Kasumi-1 (cell line): ENCODE data around the gene FBXO24.

Source experiments
- DNase-seq, 2 experiments: peaks; one replicate each; lab custom pipeline; 2025; lab: John Stamatoyannopoulos, UW

FBXO24 gene

DNA sequence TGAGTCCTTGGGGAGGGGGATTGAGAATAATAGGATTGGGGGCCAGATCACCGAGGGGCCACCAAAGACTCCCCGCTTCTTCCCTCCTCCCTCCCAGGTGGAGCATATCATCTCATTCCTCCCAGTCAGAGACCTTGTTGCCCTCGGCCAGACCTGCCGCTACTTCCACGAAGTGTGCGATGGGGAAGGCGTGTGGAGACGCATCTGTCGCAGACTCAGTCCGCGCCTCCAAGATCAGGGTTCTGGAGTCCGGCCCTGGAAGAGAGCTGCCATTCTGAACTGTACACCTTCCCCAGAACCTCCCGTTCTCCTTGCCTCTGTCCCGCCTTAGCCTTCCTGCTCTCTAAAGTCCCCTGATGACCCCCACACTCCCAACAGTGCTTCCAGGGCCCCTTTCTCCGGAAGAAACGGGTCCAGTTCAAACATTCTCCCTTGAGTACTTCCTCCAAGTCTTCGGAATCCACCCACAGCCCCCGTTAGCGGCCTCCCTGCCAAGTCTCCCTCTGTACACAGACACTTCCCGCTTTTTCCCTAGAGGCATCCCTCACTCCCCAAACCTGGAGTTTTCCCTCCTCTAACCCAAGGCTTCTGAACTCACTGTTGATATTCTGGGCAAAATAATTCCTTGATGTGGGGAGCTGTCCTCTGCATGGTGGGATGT lies 4.1 kb downstream of the FBXO24 start:
- no peak for DNase-seq

DNA sequence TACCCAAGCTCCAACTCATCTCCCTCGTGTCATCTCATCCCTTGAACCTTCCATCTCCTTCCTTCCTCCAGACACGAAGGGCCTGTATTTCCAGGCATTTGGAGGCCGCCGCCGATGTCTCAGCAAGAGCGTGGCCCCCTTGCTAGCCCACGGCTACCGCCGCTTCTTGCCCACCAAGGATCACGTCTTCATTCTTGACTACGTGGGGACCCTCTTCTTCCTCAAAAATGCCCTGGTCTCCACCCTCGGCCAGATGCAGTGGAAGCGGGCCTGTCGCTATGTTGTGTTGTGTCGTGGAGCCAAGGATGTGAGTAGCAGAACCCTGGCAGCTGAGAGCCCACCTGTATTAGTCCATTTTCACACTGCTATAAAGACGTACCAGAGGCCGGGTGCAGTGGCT lies 5.5 kb downstream of the FBXO24 start:
- no peak for DNase-seq

DNA sequence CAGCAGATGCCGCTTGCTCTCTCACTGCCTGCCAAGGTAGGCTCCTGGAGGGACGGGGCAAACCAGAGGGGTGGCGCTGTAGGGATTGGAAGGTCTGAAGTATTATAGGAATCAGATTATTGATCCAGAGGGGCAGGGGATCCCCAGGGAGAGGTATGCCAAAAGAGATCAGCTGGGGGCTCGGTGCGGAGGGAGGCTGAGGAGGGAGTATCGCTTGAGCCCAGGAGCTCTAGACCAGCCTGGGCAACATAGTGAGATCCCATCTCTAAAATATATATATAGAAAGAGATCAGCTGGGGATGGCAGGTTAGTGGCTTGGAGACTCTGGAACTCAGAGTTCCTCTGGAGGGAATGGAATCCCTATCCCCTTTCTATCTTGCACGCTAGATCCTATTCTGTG lies 9.1 kb downstream of the FBXO24 start:
- DNase-seq, result no peak

DNA sequence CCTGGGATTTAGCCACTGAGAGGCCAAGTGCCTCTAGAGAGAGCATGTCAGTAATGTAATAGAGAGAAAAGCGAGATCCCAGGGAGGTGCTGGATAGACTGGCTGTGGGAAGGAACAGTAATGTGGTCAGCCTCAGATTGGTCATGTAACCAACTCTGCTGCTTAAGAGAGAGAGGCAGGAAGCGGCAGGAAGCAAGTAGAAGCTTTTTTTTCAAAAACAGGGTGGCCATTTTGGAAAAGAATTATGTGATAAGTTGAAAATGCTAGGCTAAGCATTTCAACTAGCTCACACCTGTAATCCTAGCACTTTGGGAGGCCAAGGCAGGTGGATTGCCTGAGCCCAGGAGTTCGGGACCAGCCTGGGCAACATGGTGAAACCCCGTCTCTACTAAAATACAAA lies 12.3 kb downstream of the FBXO24 start:
- no peak for DNase-seq

DNA sequence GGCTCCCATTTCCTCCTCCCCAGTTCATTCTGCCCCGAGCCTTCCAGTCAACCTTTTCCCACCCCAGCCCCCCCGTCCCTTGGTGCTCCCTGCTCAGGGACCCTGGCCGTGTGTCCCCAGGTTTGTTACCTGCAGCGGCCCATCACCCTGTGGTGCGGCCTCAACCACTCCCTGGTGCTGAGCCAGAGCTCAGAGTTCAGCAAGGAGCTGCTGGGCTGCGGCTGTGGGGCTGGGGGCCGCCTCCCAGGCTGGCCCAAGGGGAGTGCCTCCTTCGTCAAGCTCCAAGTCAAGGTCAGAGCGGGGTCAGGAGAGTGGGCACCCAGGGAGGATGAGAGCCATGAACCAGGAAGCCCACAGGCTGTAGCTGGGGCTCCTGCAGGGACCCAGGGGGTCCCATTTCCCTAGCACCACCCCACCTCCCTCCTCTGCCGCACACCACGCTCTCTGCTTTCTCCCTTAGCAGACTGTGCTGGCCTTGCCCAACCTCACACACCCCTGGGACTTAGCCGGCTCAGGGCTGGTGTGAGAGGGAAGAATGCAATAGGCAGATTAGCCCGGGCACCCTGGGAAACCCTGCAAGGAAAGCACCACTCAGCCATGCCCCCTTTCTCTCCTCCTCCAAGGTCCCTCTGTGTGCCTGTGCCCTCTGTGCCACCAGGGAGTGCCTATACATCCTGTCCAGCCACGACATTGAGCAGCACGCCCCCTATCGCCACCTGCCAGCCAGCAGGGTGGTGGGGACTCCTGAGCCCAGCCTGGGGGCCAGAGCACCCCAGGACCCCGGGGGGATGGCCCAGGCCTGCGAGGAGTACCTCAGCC lies 14.0 kb downstream of the FBXO24 start:
- DNase-seq, result no peak

DNA sequence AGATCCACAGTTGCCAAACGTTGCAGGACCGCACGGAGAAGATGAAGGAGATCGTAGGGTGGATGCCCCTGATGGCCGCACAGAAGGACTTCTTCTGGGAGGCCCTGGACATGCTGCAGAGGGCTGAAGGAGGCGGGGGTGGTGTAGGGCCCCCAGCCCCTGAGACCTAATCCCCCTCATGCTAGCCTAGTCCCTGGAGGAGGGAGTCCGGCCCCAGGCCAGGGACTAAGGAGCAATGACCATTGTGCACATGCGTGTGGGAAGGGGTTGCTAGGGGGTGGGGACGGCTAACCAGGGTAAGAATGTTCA lies 14.6 kb downstream of the FBXO24 start:
- DNase-seq, result no peak

DNA sequence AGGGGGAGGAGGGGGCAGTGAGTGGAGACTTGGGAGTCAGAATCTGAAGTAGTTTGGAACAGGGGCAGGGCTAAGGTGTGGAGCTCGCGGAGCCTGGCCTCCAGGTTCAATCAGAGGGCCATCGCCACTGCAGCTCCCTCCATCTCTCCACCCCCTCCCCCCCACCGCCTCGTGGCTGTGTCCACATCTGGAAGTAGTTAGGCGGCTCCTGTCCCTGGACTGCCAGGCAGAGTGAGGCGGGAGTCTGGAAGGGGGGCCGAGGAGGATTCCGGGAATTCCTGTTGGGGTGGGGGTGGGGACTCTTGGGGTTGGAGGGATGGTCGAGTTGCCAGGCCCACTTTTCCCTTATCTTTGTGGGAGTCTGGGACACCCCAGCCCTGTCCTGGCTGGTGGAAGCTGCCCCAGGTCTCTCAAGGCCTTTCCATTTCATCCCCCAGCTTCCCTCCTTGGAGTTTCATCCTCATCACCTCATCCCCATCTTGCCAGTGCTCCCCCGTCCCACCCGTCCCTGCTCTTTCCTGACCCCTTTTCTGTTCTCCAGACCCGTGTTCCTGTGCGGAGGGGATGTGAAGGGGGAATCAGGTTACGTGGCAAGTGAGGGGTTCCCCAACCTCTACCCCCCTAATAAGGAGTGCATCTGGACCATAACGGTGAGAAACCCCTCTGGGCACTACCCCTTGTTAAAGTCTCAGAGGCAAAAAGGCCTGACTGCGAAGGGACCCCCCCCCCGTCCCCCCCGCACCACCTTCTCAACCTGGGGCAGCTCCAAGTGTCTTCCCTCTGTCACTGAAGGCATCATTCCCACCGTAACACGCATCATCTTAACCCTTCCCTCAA lies 17.0 kb downstream of the FBXO24 start:
- DNase-seq, result no peak

DNA sequence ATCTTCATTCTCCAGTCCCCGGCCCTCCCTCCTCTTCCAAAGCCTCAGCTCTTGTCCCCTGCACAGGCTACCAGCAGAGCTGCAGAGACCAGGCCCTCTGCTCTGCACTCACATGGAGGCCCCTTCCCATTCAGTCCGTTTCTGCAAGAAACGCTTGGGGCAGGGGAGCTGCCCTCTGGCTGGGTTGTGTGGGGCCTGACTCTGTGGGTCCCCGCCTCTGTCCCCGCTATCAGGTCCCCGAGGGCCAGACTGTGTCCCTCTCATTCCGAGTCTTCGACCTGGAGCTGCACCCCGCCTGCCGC lies 17.5 kb downstream of the FBXO24 start:
- DNase-seq, result no peak

DNA sequence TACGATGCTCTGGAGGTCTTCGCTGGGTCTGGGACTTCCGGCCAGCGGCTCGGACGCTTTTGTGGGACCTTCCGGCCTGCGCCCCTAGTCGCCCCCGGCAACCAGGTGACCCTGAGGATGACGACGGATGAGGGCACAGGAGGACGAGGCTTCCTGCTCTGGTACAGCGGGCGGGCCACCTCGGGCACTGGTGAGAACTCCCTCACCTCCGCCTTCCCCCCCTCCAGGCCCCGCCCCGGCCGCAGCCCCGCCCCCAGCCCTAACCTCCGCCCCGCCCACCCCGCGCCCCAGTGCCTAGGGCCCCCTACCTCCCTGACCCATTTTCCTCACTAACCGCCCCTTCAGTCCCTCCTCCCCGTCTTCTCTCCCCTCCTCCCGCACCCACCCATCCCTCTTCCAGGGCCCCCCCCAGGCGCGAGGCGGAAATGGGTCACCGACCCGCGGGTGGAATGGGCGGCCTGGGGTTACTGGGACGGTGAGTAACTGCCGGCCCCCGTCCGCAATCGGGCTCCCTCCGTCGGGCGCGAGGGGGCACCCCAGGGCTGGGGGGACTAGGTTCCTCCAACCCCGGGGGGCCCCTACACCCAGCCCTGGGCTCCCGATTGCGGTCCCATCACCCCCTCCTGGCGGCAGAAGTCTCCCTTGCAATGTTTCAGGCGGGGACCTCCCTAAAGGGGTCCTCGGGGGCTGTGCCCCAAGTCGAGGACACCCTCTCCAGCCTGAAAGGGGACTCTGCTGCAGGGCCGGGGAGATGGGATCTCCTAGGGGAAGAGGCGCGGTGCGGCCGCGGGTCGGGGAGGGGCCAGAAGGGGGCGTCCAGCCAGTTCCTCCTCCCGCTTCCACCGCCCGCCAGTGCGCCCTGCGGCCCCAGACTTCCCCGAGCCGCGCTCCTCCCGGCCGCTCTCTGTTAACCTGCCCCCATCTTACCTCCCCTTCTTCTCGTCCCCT lies 18.2 kb downstream of the FBXO24 start:
- DNase-seq, result peak; percentile 74 to 76

DNA sequence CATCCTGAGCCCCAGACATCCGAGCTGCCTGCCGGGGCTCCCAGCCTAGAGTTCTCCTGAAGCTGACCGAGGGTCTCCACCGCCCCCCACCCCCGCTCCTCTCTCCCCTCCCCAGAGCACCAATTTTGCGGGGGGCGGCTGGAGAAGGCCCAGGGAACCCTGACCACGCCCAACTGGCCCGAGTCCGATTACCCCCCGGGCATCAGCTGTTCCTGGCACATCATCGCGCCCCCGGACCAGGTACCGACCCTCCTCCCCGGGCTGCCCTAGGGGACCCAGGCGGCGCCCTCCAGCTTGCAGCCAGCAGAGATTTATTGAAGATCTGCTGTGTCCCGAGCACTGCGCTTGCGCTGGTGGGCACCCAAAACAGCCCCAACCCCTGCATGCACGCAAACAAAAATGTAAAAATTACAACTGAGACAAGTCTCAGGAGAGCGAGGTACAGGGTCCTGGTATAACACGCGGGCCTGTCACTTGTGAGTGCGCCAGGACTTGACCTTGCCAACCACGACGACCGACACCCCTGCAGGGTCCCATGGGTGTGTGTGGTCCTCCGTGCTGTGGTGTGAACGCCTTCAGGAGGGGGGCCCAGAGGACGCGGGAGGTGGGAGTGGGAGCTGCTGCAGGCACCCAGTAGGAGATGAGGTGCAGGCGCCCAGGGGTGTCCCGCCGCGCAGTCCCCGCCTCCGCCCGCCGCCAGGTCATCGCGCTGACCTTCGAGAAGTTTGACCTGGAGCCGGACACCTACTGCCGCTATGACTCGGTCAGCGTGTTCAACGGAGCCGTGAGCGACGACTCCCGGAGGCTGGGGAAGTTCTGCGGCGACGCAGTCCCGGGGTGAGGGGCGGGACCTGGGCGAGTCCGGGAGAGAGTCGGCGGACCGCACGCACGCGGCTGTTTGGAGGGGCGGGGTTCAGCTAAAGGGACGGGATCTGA lies 19.1 kb downstream of the FBXO24 start:
- peak in 1 of 2 experiments; percentile 3 for DNase-seq

DNA sequence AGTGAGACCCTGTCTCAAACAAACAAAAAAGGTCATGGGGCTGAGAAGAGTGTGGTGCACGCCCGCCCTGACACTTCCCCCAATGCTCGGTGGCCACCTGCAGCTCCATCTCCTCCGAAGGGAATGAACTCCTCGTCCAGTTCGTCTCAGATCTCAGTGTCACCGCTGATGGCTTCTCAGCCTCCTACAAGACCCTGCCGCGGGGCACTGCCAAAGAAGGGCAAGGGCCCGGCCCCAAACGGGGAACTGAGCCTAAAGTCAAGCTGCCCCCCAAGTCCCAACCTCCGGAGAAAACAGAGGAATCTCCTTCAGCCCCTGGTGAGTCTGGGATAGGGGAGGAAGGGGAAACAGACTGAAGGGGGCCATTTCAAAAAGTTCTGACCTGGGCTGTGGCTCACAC lies 20.2 kb downstream of the FBXO24 start:
- no peak for DNase-seq

DNA sequence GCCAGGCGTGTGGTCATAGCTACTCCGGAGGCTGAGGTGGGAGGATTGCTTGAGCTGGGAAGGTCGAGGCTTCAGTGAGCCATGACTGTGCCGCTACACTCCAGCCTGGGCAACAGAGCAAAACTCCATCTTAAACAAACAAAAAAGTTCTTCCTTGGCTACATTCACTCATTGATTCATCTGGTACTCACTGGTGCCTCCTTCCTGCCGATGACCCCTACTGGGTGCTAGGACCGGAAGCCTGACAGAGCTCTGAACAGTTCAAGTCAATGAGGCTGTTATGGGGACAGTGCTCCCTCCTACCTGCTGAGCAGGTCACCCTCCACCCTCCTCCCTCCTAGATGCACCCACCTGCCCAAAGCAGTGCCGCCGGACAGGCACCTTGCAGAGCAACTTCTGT lies 21.0 kb downstream of the FBXO24 start:
- no peak for DNase-seq

DNA sequence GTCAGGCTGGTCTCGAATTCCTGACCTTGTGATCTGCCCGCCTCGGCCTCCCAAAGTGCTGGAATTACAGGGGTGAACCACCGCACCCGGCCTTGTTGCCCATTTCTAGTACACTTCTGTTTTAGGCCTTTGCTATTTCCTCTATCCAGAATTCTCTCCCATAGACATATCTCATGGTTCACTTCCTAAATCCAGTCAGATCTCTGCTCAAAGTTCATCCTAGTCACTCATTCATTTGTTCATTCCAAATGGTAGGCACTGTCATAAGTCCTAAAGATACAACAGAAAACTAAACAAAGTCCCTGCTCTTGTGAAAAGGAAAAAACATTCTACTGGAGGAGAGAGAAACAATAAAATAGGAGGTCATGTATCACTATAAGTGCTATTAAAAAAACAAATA lies 23.8 kb downstream of the FBXO24 start:
- DNase-seq, result no peak

DNA sequence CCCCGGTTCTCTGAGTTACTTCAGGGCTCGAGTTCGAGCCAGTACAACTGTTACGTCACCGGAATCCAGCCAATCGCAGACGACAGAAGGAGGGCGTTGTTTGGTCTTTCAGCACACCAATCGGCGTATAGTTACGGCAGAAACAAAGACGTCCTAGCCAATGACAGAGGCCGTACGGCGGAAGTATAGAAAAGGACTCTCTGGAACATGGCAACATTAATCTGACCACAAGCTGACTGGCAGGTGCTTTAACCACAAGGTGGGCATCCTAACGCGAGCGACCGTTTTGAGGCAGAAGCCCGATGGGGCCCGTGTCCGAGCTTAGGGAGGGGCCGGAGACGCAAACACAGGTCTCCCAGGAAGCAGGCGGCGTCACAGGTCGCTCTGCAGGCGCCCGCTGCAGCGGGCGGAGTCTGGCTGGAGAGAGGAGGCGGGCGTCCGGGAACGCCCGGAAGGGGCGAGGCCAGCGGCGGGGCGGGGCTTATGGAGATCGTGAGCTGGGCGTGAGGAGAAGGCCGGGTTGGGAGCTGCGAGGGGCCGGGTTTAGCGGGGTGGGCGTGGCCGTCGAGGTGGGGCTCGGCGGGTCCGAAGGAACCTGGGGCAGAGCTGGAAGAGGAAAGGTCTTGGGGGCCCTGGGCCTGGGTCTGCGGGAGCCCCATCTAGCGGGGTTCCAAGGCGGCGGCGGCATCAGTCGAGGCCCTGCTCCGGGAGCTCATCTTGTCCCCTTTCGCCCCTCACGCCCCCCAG lies 26.0 kb downstream of the FBXO24 start, which contains the start of gene MOSPD3:
MOSPD3 (plus strand) TSS at position 558 of the 747 bp plus-strand sequence. CDS start 252 bp downstream, outside the sequence.
- peak; percentile 99 for DNase-seq

DNA sequence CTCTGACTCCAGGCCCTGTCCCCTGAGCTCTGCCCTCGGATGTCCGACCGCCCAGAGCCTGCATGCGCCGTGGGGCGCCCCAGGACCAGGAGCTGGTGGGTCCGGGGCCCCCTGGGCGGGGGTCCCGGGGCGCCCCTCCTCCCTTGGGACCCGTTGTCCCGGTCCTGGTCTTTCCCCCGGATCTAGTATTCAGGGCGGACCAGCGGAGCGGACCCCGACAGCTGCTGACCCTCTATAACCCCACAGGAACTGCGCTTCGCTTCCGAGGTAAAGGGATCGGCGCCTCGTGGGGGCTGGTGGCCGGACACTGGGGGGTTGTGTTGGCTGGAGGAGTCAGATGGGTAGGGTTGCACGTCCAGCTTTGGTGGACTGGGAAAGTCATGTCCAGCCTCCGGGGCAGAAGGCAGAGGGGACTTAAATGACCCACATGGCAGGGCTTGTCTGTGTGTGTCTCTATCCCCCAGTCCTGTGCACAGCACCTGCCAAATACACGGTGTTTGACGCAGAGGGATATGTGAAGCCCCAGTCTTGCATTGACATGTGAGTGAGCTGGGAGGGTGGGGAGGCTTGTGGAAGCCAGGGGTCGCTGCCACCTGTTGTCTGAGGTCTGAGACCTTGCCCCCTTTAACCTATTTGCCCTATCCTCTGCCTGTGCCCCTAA lies 26.7 kb downstream of the FBXO24 start:
- DNase-seq, result no peak

DNA sequence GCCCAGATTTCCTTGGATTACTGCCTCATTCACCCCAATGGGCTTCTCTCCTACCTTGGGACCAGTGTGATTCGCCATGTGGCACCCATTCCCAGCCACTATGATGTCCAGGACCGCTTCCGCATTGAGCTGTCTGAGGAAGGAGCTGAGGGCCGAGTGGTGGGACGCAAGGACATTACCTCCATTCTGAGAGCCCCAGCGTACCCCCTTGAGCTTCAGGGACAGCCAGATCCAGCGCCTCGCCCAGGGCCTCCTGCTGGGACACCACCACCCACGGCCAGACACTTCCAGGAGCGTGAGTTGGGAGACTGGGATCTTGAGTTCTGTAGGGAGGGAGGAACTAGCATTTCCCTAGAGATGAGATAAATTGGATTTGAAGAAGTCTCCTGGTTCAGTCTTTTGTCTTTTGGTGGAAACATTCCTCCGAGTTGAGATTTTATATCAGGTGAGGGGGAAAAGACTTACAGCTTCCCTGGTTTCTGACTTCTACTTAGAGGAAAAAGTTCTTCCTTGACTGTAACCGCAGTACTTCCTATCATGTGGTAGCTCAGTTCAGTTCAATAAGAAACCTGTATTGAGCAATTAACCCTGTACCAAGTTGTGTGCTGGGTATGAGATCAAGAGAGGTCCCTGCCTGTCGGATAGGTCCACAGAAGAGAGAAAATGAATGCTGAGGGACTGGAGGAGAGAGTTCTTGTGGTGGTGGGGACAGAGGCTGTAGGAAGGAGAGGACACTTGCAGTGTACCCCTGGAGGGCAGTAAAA lies 27.5 kb downstream of the FBXO24 start:
- peak; percentile 52 to 53 for DNase-seq

DNA sequence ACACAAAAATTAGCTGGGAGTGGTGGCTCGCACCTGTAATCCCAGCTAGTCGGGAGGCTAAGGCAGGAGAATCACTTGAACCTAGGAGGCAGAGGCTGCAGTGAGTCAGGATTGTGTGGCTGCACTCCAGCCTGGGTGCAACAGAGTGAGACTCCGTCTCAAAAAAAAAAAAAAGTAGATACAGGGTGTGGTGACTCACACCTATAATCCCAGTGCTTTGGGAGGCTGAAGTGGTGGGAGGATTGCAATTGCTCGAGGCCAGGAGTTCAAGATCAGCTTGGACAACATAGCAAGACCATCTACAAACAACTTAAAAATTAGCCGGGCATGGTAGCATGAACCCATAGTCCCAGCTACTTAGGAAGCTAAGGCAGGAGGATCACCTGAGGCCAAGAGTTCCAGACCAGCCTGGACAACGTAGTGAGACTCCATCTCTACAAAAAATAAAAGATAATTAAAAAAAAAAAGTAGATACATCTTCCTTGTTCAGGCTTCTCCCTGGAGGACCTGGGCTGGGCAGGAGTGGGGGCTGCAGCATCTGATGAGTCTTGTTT lies 28.3 kb downstream of the FBXO24 start:
- no peak for DNase-seq

DNA sequence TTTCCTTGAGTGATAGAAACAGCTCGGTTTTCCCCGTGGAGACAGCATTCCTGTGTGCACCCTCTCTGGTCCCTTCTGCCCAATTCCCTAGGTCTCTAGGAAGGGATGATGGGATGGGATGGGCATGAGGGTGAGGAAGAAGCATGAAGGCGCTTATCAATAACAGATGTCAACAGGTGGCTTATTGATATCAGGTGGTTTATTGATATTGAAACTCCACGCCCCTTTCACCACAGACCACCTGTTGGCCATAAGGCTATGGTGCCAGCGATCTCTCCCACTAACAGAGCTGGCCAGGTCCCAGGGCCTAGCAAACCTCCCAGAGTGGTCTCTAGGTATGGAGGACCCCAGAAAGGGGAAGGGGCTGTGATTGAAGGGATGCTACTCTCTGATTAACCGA lies 34.1 kb downstream of the FBXO24 start:
- DNase-seq, result no peak
